BLaER1 treated with 17β-estradiol and CSF1 and Interleukin-3, amounts not matched to agents 10 nM and 100 nM (cell line): ENCODE data around the gene PRDX2.
"Not testable (repeated sequence)": the region's sequence is repeated elsewhere in the genome, so short reads cannot be mapped to it uniquely, and the experiment has no call there.

Source experiments
- H3K27ac ChIP-seq, 11 experiments: shearing (Covaris generic); formaldehyde crosslinking; 2 replicates each; pipeline ENCODE4 v1.8.1; 2022
- H3K27me3 ChIP-seq, 11 experiments: shearing (Covaris generic); formaldehyde crosslinking; 2 replicates each; pipeline ENCODE4 v1.8.1; 2022
- H3K36me3 ChIP-seq, 11 experiments: shearing (Covaris generic); formaldehyde crosslinking; 2 replicates each; pipeline ENCODE4 v1.8.1; 2022
- H3K4me1 ChIP-seq, 10 experiments: shearing (Covaris generic); formaldehyde crosslinking; 2 replicates each; pipeline ENCODE4 v1.8.1; 2022
- H3K4me2 ChIP-seq, 11 experiments: shearing (Covaris generic); formaldehyde crosslinking; 2 replicates each; pipeline ENCODE4 v1.8.1; 2022
- H3K4me3 ChIP-seq, 10 experiments: shearing (Covaris generic); formaldehyde crosslinking; 2 replicates each; pipeline ENCODE4 v1.8.1; 2022
- H3K9ac ChIP-seq, 11 experiments: shearing (Covaris generic); formaldehyde crosslinking; 2 replicates each; pipeline ENCODE4 v1.8.1; 2022
- H3K9me3 ChIP-seq, 11 experiments: shearing (Covaris generic); formaldehyde crosslinking; replicated peaks in 1 of 11; 2 replicates each; pipeline ENCODE4 v1.8.1; 2022
- H4K20me1 ChIP-seq, 11 experiments: shearing (Covaris generic); formaldehyde crosslinking; 2 replicates each; pipeline ENCODE4 v1.8.1; 2022
- Cebpa-rat ChIP-seq, 11 experiments: shearing (Covaris generic); IDR thresholded peaks; 2 replicates each; pipeline ENCODE4 v1.8.1; 2022

PRDX2 gene

GRCh38 chr19:12806242-12807081 lies 4.9 kb upstream of the PRDX2 start, which contains the start of gene RNASEH2A:
Gene RNASEH2A (plus strand): TSS chr19:12806584. CDS start chr19:12806674, 90 bp downstream.
- H3K4me2 ChIP-seq = peak within 1 kb of the TSS; percentile 93 to 99 (median 98)
- peak within 1 kb of the TSS; percentile 72 to 88 (median 85) for H3K9ac ChIP-seq
- no peaks in the 10 kb centered on the region for H4K20me1 ChIP-seq
- no peak for TF ChIP-seq Cebpa-rat (IDR thresholded peaks at IDR 0.05)
- H3K9me3 ChIP-seq = no peaks in the 10 kb centered on the region
- peaks cover 0 to 43% (median 37%) of the 10 kb centered on the region in 11 experiments; a peak in 18 of 22 replicates for H3K36me3 ChIP-seq
- H3K4me3 ChIP-seq = peak within 1 kb of the TSS; percentile 60 to 83 (median 70)
- H3K27ac ChIP-seq = peak within 1 kb of the TSS; percentile 23 to 85 (median 76); a peak in 21 of 22 replicates
- no peaks in the 10 kb centered on the region for H3K27me3 ChIP-seq
- H3K4me1 ChIP-seq = peaks cover 17 to 50% (median 37%) of the 10 kb centered on the region in 10 experiments

GRCh38 chr19:12804051-12804450 lies 2.5 kb upstream of the PRDX2 start:
- Histone ChIP-seq H3K27ac (no peak overlapping the region), H3K36me3 (peaks cover 13 to 33% (median 27%) of the 10 kb centered on the region in 11 experiments), H3K27me3 (no peaks in the 10 kb centered on the region), H3K4me1 (peaks cover 29 to 66% (median 52%) of the 10 kb centered on the region in 10 experiments), H3K9ac (peak overlapping the region in 1 of 11 experiments; percentile 24; a peak in 1 of 22 replicates), H4K20me1 (peaks cover 0 to 19% (median 8%) of the 10 kb centered on the region in 11 experiments; a peak in 7 of 22 replicates), H3K9me3 (no peaks in the 10 kb centered on the region), H3K4me2 (no peak overlapping the region), H3K4me3 (no peak overlapping the region)
- no peak for TF ChIP-seq Cebpa-rat (IDR thresholded peaks at IDR 0.05)

- H3K9me3 ChIP-seq = no peaks in the 10 kb centered on the region
- H3K27me3 ChIP-seq = no peaks in the 10 kb centered on the region
- no peak for TF ChIP-seq Cebpa-rat (IDR thresholded peaks at IDR 0.05)
- peaks cover 18 to 33% (median 25%) of the 10 kb centered on the region in 11 experiments; a peak in 21 of 22 replicates for H3K36me3 ChIP-seq
- peak overlapping the region in 6 of 11 experiments; percentile 78 to 90 (median 82); a peak in 8 of 22 replicates for H3K27ac ChIP-seq
- peak overlapping the region; percentile 88 to 98 (median 96) for H3K4me2 ChIP-seq
- H4K20me1 ChIP-seq = peaks cover 0 to 19% (median 8%) of the 10 kb centered on the region in 11 experiments; a peak in 7 of 22 replicates
- peak overlapping the region; percentile 74 to 91 (median 84) for H3K4me3 ChIP-seq
- H3K9ac ChIP-seq = peak overlapping the region; percentile 80 to 94 (median 85); a peak in 21 of 22 replicates
- H3K4me1 ChIP-seq = peaks cover 29 to 65% (median 51%) of the 10 kb centered on the region in 10 experiments
These were observed 887 bp upstream of the PRDX2 start for GRCh38 chr19:12802267-12803106.

- peak overlapping the region; percentile 74 to 91 (median 84) for H3K4me3 ChIP-seq
- H3K9ac ChIP-seq = peak overlapping the region; percentile 80 to 94 (median 85)
- no peaks in the 10 kb centered on the region for H3K9me3 ChIP-seq
- H3K27me3 ChIP-seq = no peaks in the 10 kb centered on the region
- no peak for TF ChIP-seq Cebpa-rat (IDR thresholded peaks at IDR 0.05)
- H3K27ac ChIP-seq = peak overlapping the region; percentile 41 to 90 (median 79); a peak in 21 of 22 replicates
- H4K20me1 ChIP-seq = peaks cover 0 to 27% (median 8%) of the 10 kb centered on the region in 11 experiments; a peak in 8 of 22 replicates
- H3K4me2 ChIP-seq = peak overlapping the region; percentile 88 to 98 (median 96)
- peaks cover 18 to 39% (median 29%) of the 10 kb centered on the region in 11 experiments; a peak in 21 of 22 replicates for H3K36me3 ChIP-seq
- peaks cover 25 to 57% (median 43%) of the 10 kb centered on the region in 10 experiments for H3K4me1 ChIP-seq
These were observed 606 bp downstream of the PRDX2 start for GRCh38 chr19:12800923-12801465.

GRCh38 chr19:12800466-12800770 lies 1.2 kb downstream of the PRDX2 start:
- peak overlapping the region in 3 of 11 experiments; percentile 86 to 90 (median 88); a peak in 5 of 22 replicates for H3K27ac ChIP-seq
- H3K4me1 ChIP-seq = peaks cover 31 to 57% (median 44%) of the 10 kb centered on the region in 10 experiments
- peak overlapping the region; percentile 74 to 91 (median 84) for H3K4me3 ChIP-seq
- H3K9me3 ChIP-seq = no peaks in the 10 kb centered on the region
- no peaks in the 10 kb centered on the region for H3K27me3 ChIP-seq
- peaks cover 18 to 39% (median 29%) of the 10 kb centered on the region in 11 experiments; a peak in 21 of 22 replicates for H3K36me3 ChIP-seq
- peaks cover 0 to 31% (median 8%) of the 10 kb centered on the region in 11 experiments; a peak in 8 of 22 replicates for H4K20me1 ChIP-seq
- H3K9ac ChIP-seq = peak overlapping the region; percentile 80 to 94 (median 85); a peak in 20 of 22 replicates
- peak overlapping the region; percentile 88 to 98 (median 96) for H3K4me2 ChIP-seq
- TF ChIP-seq Cebpa-rat (IDR thresholded peaks at IDR 0.05) = no peak

- Histone ChIP-seq H3K9me3 (no peaks in the 10 kb centered on the region), H3K27ac (peak overlapping the region in 1 of 11 experiments; percentile 36; a peak in 1 of 22 replicates), H3K4me3 (peak overlapping the region; percentile 74 to 91 (median 84); a peak in 14 of 20 replicates), H3K4me1 (peaks cover 33 to 56% (median 46%) of the 10 kb centered on the region in 10 experiments), H3K4me2 (peak overlapping the region; percentile 88 to 98 (median 96)), H3K36me3 (peaks cover 18 to 39% (median 29%) of the 10 kb centered on the region in 11 experiments; a peak in 21 of 22 replicates), H4K20me1 (peaks cover 0 to 31% (median 8%) of the 10 kb centered on the region in 11 experiments; a peak in 8 of 22 replicates), H3K27me3 (no peaks in the 10 kb centered on the region), H3K9ac (peak overlapping the region in 8 of 11 experiments; percentile 82 to 94 (median 86); a peak in 16 of 22 replicates)
- no peak for TF ChIP-seq Cebpa-rat (IDR thresholded peaks at IDR 0.05)
These were observed 1.7 kb downstream of the PRDX2 start for GRCh38 chr19:12799742-12800465.

GRCh38 chr19:12797607-12798006 lies 4.0 kb downstream of the PRDX2 start:
- Histone ChIP-seq H3K4me1 (peaks cover 41 to 54% (median 50%) of the 10 kb centered on the region in 10 experiments), H3K36me3 (peaks cover 21 to 39% (median 31%) of the 10 kb centered on the region in 11 experiments; a peak in 21 of 22 replicates), H4K20me1 (peaks cover 7 to 39% (median 15%) of the 10 kb centered on the region in 11 experiments)
- H3K27me3 ChIP-seq, H3K27ac ChIP-seq, H3K9me3 ChIP-seq, H3K4me3 ChIP-seq, H3K9ac ChIP-seq, H3K4me2 ChIP-seq: not testable (repeated sequence)
